ENCODE measurements around the gene TAF5L. TPM values are rescaled to one million over a fixed set of nuclear protein-coding genes. Genes with fewer than 3 reads are reported as not detected.
A peak's percentile ranks its signal among the peaks of the same experiment; 100 is the strongest.

Gene TAF5L
- total and polyA plus RNA-seq, 10 of the 15 experiments (the other 5 are each of a cell fraction or from before 2014, with no cell fraction given) = 1.1 to 26.2 (median 19.1) TPM

DNA sequence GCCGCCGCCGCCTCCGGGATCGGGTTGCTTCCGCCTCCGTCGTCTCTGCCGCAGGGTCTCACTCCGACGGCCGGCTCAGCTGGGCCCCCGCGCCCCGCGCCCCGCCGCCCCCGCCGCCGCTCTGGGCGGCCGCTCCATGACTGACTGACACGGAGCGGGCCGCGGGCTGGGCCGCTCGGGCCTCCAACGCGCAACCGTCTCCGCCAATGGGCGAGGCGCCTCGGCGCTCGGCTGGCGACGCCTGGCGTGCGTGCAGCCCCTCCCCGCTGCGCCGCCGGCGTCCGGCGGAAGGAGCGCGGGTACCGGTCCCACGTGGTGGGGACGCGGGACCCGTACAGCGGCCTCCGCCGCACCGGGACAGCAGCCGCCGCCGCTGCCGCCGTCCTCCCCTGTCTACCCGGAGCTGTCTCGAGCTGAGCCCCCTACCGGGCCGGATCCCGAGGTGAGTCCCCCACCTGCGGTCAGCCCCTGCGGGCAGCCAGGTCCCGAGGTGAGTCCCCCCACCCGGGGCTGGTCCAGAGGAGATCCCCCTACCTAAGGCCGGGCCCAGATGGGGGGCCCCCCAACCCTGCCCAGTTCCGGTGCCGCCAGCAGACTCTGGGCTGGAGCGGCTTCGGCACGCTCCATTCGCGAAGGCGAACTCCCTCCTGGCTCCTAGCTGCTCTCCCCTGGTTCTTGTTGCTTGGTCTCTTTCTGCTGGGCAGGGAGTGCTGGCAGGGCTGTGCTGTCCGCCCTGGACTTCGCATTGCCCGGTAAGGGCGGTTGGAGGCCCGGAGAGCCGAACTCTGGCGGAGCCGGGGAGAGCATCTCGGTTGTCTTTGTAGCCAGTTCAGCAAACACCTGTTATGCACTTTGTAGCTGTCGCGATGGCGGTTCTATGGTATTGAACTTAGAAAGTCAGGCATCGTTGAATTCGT, at the start of gene TAF5L, which contains the start of gene URB2 (continued):
- TF ChIP-seq, protein P1, sequence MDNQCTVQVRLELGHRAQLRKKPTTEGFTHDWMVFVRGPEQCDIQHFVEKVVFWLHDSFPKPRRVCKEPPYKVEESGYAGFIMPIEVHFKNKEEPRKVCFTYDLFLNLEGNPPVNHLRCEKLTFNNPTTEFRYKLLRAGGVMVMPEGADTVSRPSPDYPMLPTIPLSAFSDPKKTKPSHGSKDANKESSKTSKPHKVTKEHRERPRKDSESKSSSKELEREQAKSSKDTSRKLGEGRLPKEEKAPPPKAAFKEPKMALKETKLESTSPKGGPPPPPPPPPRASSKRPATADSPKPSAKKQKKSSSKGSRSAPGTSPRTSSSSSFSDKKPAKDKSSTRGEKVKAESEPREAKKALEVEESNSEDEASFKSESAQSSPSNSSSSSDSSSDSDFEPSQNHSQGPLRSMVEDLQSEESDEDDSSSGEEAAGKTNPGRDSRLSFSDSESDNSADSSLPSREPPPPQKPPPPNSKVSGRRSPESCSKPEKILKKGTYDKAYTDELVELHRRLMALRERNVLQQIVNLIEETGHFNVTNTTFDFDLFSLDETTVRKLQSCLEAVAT (IDR thresholded peaks at IDR 0.05) = 0 out of 2 replicates have a peak, but pooled peaks have one; percentile 32
- TF ChIP-seq, protein P2, sequence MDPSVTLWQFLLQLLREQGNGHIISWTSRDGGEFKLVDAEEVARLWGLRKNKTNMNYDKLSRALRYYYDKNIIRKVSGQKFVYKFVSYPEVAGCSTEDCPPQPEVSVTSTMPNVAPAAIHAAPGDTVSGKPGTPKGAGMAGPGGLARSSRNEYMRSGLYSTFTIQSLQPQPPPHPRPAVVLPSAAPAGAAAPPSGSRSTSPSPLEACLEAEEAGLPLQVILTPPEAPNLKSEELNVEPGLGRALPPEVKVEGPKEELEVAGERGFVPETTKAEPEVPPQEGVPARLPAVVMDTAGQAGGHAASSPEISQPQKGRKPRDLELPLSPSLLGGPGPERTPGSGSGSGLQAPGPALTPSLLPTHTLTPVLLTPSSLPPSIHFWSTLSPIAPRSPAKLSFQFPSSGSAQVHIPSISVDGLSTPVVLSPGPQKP (IDR thresholded peaks at IDR 0.05; ENCODE audit: low read depth, low read length) = peak; percentile 68; the same call in 1 of the 2 replicates
- TF ChIP-seq RUNX3 (IDR thresholded peaks at IDR 0.05; ENCODE audit: low read length) (peak; percentile 48), TAF1 (IDR thresholded peaks at IDR 0.05; ENCODE audit: borderline replicate concordance, low read depth, low read length) (peak; percentile 83; the same call in 1 of the 2 replicates), KLF5 (IDR thresholded peaks at IDR 0.05; ENCODE audit: partially characterized antibody) (peak; percentile 61), FOXK2 (IDR thresholded peaks at IDR 0.05) (no peak), NFIC (IDR thresholded peaks at IDR 0.05; ENCODE audit: low read depth, low read length) (no peak), SIN3A (IDR thresholded peaks at IDR 0.05; ENCODE audit: low read depth, low read length) (peak; percentile 96), NR2F1 (conservative IDR thresholded peaks at IDR 0.05) (0 out of 2 replicates have a peak, but pooled peaks have one; percentile 42), ESRRA (IDR thresholded peaks at IDR 0.05; ENCODE audit: low read length) (no peak), SRF (IDR thresholded peaks at IDR 0.05; ENCODE audit: low read depth in 2 of 2, low read length in 2 of 2) (peak; percentile 86 to 97), PAX8 (IDR thresholded peaks at IDR 0.05) (no peak), BHLHE40 (IDR thresholded peaks at IDR 0.05; ENCODE audit: borderline replicate concordance in 1 of 2, low read depth in 2 of 2, low read length in 1 of 2) (peak; percentile 64 to 84; a peak in 2 of 4 replicates)
- TF ChIP-seq, protein P3, sequence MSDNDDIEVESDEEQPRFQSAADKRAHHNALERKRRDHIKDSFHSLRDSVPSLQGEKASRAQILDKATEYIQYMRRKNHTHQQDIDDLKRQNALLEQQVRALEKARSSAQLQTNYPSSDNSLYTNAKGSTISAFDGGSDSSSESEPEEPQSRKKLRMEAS (IDR thresholded peaks at IDR 0.05; ENCODE audit: low read depth, low read length) = peak; percentile 99
- TF ChIP-seq, protein P4, sequence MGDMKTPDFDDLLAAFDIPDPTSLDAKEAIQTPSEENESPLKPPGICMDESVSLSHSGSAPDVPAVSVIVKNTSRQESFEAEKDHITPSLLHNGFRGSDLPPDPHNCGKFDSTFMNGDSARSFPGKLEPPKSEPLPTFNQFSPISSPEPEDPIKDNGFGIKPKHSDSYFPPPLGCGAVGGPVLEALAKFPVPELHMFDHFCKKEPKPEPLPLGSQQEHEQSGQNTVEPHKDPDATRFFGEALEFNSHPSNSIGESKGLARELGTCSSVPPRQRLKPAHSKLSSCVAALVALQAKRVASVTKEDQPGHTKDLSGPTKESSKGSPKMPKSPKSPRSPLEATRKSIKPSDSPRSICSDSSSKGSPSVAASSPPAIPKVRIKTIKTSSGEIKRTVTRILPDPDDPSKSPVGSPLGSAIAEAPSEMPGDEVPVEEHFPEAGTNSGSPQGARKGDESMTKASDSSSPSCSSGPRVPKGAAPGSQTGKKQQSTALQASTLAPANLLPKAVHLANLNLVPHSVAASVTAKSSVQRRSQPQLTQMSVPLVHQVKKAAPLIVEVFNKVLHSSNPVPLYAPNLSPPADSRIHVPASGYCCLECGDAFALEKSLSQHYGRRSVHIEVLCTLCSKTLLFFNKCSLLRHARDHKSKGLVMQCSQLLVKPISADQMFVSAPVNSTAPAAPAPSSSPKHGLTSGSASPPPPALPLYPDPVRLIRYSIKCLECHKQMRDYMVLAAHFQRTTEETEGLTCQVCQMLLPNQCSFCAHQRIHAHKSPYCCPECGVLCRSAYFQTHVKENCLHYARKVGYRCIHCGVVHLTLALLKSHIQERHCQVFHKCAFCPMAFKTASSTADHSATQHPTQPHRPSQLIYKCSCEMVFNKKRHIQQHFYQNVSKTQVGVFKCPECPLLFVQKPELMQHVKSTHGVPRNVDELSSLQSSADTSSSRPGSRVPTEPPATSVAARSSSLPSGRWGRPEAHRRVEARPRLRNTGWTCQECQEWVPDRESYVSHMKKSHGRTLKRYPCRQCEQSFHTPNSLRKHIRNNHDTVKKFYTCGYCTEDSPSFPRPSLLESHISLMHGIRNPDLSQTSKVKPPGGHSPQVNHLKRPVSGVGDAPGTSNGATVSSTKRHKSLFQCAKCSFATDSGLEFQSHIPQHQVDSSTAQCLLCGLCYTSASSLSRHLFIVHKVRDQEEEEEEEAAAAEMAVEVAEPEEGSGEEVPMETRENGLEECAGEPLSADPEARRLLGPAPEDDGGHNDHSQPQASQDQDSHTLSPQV (IDR thresholded peaks at IDR 0.05) = no peak
- TF ChIP-seq, protein P5, sequence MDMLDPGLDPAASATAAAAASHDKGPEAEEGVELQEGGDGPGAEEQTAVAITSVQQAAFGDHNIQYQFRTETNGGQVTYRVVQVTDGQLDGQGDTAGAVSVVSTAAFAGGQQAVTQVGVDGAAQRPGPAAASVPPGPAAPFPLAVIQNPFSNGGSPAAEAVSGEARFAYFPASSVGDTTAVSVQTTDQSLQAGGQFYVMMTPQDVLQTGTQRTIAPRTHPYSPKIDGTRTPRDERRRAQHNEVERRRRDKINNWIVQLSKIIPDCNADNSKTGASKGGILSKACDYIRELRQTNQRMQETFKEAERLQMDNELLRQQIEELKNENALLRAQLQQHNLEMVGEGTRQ (IDR thresholded peaks at IDR 0.05; ENCODE audit: borderline replicate concordance, low read depth, low read length) = peak; percentile 51
- TF ChIP-seq, protein P6, sequence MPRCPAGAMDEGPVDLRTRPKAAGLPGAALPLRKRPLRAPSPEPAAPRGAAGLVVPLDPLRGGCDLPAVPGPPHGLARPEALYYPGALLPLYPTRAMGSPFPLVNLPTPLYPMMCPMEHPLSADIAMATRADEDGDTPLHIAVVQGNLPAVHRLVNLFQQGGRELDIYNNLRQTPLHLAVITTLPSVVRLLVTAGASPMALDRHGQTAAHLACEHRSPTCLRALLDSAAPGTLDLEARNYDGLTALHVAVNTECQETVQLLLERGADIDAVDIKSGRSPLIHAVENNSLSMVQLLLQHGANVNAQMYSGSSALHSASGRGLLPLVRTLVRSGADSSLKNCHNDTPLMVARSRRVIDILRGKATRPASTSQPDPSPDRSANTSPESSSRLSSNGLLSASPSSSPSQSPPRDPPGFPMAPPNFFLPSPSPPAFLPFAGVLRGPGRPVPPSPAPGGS (IDR thresholded peaks at IDR 0.05; ENCODE audit: borderline replicate concordance, insufficient read depth, low read depth, low read length, poor library complexity, severe bottlenecking) = no peak

All from GM12878 (cell line).